ENCODE data around the gene SMYD3. TPM values are rescaled to one million over a fixed set of nuclear protein-coding genes. Genes with fewer than 3 reads are reported as not detected.

SMYD3 gene
- total and polyA plus RNA-seq, 10 donors, result 12.5 to 33.1 (median 21.0) TPM

DNA sequence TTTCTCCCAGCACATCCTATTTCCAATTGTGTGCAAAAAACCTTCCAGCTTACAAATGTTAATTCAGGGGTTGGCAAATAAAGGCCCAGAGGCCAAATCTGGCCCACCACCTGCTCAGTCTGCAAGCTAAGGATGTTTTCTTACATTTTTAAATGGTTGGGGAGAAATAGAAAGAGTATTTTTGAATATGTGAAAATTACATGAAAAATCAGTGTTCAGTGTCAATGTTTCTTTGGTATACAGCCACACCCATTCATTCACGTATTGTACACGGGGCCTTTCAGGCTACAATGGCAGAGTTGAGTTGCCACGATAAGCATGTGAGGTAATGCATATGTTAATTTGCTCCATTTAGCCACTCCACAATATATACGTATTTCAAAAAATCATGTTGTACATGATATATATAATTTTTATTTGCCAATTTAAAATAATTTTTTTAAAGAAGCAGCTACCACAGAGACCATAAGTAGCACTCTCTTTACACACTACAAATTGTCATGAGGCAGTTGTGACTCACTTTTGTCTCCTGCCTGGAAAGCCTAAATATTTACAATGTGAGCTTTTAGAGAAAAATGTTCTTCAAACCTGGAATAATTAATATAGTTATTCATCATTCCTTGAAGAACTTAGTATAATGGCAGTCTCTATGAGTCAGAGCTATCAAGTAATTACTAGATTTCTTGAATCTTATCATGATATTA is 189.6 kb downstream of the SMYD3 start:
- DNase-seq, result no peak
- no peak overlapping the region for H3K27ac ChIP-seq
- H3K36me3 ChIP-seq, result no peaks in the 10 kb centered on the region
- 93 to 99% (median 96%) methylated on average over 4 of the region's 4 CpGs for WGBS, 5 donors
- H3K4me1 ChIP-seq, result peaks cover 0 to 9% (median 4%) of the 10 kb centered on the region in 6 donors
- intact Hi-C loops (cut with DNase I; ENCODE audit: low total_unique reads), result no loop called here
- no peaks in the 10 kb centered on the region for H3K27me3 ChIP-seq (replicated peaks in 1 of 7)
- no peaks in the 10 kb centered on the region for H3K9me3 ChIP-seq
- TF ChIP-seq POLR2A (IDR thresholded peaks at IDR 0.05) (no peak), POLR2AphosphoS5 (IDR thresholded peaks at IDR 0.05) (no peak)
- TF ChIP-seq, protein P1, sequence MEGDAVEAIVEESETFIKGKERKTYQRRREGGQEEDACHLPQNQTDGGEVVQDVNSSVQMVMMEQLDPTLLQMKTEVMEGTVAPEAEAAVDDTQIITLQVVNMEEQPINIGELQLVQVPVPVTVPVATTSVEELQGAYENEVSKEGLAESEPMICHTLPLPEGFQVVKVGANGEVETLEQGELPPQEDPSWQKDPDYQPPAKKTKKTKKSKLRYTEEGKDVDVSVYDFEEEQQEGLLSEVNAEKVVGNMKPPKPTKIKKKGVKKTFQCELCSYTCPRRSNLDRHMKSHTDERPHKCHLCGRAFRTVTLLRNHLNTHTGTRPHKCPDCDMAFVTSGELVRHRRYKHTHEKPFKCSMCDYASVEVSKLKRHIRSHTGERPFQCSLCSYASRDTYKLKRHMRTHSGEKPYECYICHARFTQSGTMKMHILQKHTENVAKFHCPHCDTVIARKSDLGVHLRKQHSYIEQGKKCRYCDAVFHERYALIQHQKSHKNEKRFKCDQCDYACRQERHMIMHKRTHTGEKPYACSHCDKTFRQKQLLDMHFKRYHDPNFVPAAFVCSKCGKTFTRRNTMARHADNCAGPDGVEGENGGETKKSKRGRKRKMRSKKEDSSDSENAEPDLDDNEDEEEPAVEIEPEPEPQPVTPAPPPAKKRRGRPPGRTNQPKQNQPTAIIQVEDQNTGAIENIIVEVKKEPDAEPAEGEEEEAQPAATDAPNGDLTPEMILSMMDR (IDR thresholded peaks at IDR 0.05 in 8 of 11, conservative IDR thresholded peaks at IDR 0.05 in 3 of 11), result no peak
- no peak overlapping the region for H3K4me3 ChIP-seq

DNA sequence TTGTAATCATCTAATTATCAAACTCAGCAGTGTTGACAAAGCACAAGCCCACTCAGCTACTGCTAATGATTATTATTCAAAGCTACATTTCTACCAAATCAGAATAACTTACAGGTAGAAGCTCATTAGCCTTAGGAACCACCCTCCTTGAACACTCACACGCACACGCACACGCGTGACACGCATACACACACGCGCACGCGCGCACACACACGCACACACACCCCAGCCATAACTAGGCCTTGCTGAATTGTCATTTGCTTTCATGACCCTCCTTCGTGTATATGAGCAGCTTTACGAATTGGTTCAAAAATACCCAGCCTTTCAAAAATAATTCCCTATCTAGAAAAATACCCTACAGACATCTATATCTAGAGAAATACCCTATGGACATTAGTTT is 195.6 kb downstream of the SMYD3 start:
- H3K27me3 ChIP-seq (replicated peaks in 1 of 7), result no peaks in the 10 kb centered on the region
- H3K4me1 ChIP-seq, result no peaks in the 10 kb centered on the region
- H3K4me3 ChIP-seq, result no peak overlapping the region
- no peaks in the 10 kb centered on the region for H3K36me3 ChIP-seq
- H3K27ac ChIP-seq, result no peak overlapping the region
- WGBS, 5 donors, result 93 to 99% (median 98%) methylated on average over 13 of the region's 13 CpGs
- H3K9me3 ChIP-seq, result no peaks in the 10 kb centered on the region
- intact Hi-C loops (cut with DNase I; ENCODE audit: low total_unique reads), result no loop called here
- no peak for DNase-seq
- TF ChIP-seq POLR2A (IDR thresholded peaks at IDR 0.05) (no peak), POLR2AphosphoS5 (IDR thresholded peaks at IDR 0.05) (no peak)
- TF ChIP-seq, protein P1 (IDR thresholded peaks at IDR 0.05 in 8 of 11, conservative IDR thresholded peaks at IDR 0.05 in 3 of 11), result no peak

DNA sequence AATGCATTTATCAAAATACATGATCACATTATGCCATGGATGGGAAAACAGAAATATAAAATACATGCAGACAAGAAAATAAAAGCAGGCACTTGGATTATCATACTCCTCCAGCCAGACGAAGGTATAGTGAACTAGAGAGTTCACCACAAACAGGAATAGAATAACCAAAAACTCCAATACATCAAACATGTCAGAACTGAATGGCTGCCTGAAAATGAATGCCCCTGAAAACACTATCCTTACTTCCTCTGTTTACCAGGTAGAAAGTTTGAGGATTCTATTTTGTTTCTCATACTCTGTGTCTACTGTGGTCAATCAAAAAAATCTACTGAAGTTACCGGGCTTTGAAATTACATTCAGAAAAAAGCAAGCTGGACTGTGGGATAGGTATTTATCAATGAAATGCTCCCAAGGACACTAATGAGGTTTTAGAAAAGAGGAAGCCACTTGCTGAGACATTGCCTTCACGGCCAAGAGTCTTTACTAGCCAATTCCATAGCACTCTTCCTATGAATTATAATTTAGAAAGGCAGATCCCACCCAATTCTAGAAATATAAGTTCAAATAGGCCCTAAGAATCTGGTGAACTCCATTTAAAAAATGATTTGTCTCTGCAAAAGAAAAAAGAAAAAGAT is 197.7 kb downstream of the SMYD3 start:
- DNase-seq, result no peak
- WGBS, 5 donors, result 57 to 63% (median 59%) methylated on average over 3 of the region's 3 CpGs
- intact Hi-C loops (cut with DNase I; ENCODE audit: low total_unique reads), result no loop called here
- TF ChIP-seq POLR2A (IDR thresholded peaks at IDR 0.05) (no peak), POLR2AphosphoS5 (IDR thresholded peaks at IDR 0.05) (no peak)
- TF ChIP-seq, protein P1 (IDR thresholded peaks at IDR 0.05 in 8 of 11, conservative IDR thresholded peaks at IDR 0.05 in 3 of 11), result no peak
- H3K4me1 ChIP-seq, result no peaks in the 10 kb centered on the region
- no peaks in the 10 kb centered on the region for H3K9me3 ChIP-seq
- H3K36me3 ChIP-seq, result no peaks in the 10 kb centered on the region
- no peak overlapping the region for H3K4me3 ChIP-seq
- no peak overlapping the region for H3K27ac ChIP-seq
- H3K27me3 ChIP-seq (replicated peaks in 1 of 7), result no peaks in the 10 kb centered on the region

DNA sequence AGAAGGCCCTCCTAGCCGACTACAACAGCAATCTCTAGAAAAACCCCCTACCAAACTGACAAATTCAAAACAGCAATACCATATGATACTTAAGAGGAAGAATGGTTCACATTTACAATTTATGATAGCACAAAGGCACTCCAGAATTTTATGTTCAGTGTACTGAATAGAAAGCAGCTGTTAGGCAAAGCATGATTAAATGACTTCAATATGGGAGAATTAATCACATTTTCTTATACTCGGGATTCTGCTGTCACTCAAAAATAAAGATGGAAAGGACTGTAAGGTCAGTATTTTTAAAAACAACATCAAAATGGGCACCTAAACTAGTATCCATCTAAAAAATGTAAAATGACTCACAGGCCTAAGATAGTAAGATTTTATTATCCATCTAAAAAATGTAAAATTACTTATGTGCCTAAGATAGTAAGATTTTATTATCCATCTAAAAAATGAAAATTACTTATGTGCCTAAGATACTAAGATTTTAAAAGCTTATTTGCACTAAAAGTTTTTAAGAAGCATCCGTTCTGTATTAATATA is 198.5 kb downstream of the SMYD3 start:
- no peaks in the 10 kb centered on the region for H3K36me3 ChIP-seq
- H3K9me3 ChIP-seq, result no peaks in the 10 kb centered on the region
- no peaks in the 10 kb centered on the region for H3K27me3 ChIP-seq (replicated peaks in 1 of 7)
- H3K4me1 ChIP-seq, result no peaks in the 10 kb centered on the region
- no peak overlapping the region for H3K27ac ChIP-seq
- no peak overlapping the region for H3K4me3 ChIP-seq
- 90 to 98% (median 94%) methylated on average over 3 of the region's 3 CpGs for WGBS, 5 donors
- no peak for DNase-seq
- TF ChIP-seq POLR2A (IDR thresholded peaks at IDR 0.05) (no peak), POLR2AphosphoS5 (IDR thresholded peaks at IDR 0.05) (no peak)
- intact Hi-C loops (cut with DNase I; ENCODE audit: low total_unique reads), result no loop called here

Data from spleen (tissue), 11 donors.